SK-N-SH (cell line): Measurements from ENCODE around the gene AHCYL2.

ENCODE experiments used
- CTCF ChIP-seq: fragments of 200-600 bp; sonication (generic); IDR thresholded peaks from 2 replicates; pipeline ENCODE4 v1.6.1; 2017; ENCODE audit warnings: antibody characterized with exemption, mild to moderate bottlenecking, moderate library complexity
- POLR2AphosphoS5 ChIP-seq: IDR thresholded peaks from 2 replicates; pipeline ENCODE4 v1.6.1; 2012; ENCODE audit warnings: low read depth, low read length
- SMC3 ChIP-seq: IDR thresholded peaks from 2 replicates; pipeline ENCODE4 v1.6.1; 2012; ENCODE audit warnings: low read depth, low read length, improper control_type of control experiment
- USF2 ChIP-seq: fragments of 150-350 bp; IDR thresholded peaks from 2 replicates; pipeline ENCODE4 v1.6.1; 2017; ENCODE audit warnings: antibody characterized with exemption, low read length, low read depth, borderline replicate concordance

GRCh38 chr7:129228633-129229032, 3.8 kb downstream of the AHCYL2 start:
- no peak for TF ChIP-seq CTCF
- no peak for TF ChIP-seq USF2
- TF ChIP-seq SMC3: no peak
- no peak for TF ChIP-seq POLR2AphosphoS5
